ENCODE data around the gene PKD1L1.

- TF ChIP-seq SUZ12 (IDR thresholded peaks at IDR 0.05; ENCODE audit: extremely low read depth, insufficient read depth, insufficient read length) (no peak), ZNF274 (IDR thresholded peaks at IDR 0.05; ENCODE audit: low read depth, low read length) (no peak), YY1 (IDR thresholded peaks at IDR 0.05; ENCODE audit: insufficient read depth, insufficient read length) (no peak)
These were observed 222.1 kb downstream of the PKD1L1 start for GRCh38 chr7:47726047-47726726.

All from NT2/D1 (cell line).